Esophagus squamous epithelium (tissue), 4 donors: ENCODE results near the gene PSG6.
A peak's percentile ranks its signal among the peaks of the same experiment; 100 is the strongest.

ENCODE experiments used
- POLR2A ChIP-seq, 4 donors: fragments of 450-650 bp; IDR thresholded peaks; one replicate each; pipeline ENCODE4 v1.6.1; 2017; ENCODE audit warnings: antibody characterized with exemption in 4 of 4, mild to moderate bottlenecking in 4 of 4, moderate library complexity in 3 of 4
- TF ChIP-seq, protein P1 (sequence below), 6 experiments: fragments of 450-650 bp in 4 of 6; fragments of 200-600 bp in 2 of 6; sonication (generic) in 2 of 6; IDR thresholded peaks; one replicate each; pipeline ENCODE4 v1.5.1; 2016 to 2019; ENCODE audit warnings: antibody characterized with exemption in 6 of 6, mild to moderate bottlenecking in 4 of 6, moderate library complexity in 4 of 6

DNA sequence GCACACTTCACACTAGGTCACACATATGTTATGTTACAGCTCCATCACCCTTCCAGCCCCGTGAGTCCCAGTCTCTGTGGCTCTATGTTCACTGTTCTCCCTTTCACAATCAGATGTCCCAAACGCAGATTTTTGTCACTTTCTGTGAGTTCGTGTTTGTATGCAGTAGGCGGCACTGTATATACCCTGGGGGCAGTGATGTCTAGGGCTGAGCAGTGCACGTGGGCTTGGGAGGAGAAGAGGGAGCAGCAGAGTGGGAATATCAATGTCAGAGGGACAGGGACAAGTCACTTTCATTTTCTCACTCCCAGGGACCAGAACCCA lies 60.2 kb downstream of the PSG6 start:
- TF ChIP-seq, protein P1, sequence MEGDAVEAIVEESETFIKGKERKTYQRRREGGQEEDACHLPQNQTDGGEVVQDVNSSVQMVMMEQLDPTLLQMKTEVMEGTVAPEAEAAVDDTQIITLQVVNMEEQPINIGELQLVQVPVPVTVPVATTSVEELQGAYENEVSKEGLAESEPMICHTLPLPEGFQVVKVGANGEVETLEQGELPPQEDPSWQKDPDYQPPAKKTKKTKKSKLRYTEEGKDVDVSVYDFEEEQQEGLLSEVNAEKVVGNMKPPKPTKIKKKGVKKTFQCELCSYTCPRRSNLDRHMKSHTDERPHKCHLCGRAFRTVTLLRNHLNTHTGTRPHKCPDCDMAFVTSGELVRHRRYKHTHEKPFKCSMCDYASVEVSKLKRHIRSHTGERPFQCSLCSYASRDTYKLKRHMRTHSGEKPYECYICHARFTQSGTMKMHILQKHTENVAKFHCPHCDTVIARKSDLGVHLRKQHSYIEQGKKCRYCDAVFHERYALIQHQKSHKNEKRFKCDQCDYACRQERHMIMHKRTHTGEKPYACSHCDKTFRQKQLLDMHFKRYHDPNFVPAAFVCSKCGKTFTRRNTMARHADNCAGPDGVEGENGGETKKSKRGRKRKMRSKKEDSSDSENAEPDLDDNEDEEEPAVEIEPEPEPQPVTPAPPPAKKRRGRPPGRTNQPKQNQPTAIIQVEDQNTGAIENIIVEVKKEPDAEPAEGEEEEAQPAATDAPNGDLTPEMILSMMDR (IDR thresholded peaks at IDR 0.05) = peak in 1 of 6 experiments; percentile 12
- TF ChIP-seq POLR2A (IDR thresholded peaks at IDR 0.05) = no peak
